HEK293T (cell line): ENCODE results near the gene PEX3.

Experiments
- ARNT ChIP-seq: fragments of 450-650 bp; IDR thresholded peaks from 2 replicates; pipeline ENCODE4 v1.6.1; 2017; ENCODE audit warnings: mild to moderate bottlenecking
- BHLHE40 ChIP-seq: fragments of 450-650 bp; IDR thresholded peaks from 2 replicates; pipeline ENCODE4 v1.6.1; 2016; ENCODE audit warnings: mild to moderate bottlenecking, moderate library complexity, borderline replicate concordance
- CTBP1 ChIP-seq: fragments of 450-650 bp; IDR thresholded peaks from 2 replicates; pipeline ENCODE4 v1.6.1; 2016; ENCODE audit warnings: borderline replicate concordance
- ELF4 ChIP-seq: fragments of 450-650 bp; IDR thresholded peaks from 2 replicates; pipeline ENCODE4 v1.6.1; 2017; ENCODE audit warnings: antibody characterized with exemption
- FOXA1 ChIP-seq: fragments of 450-650 bp; IDR thresholded peaks from 2 replicates; pipeline ENCODE4 v1.6.1; 2016; ENCODE audit warnings: mild to moderate bottlenecking
- FOXK2 ChIP-seq: fragments of 450-650 bp; IDR thresholded peaks from 2 replicates; pipeline ENCODE4 v1.6.1; 2016; ENCODE audit warnings: mild to moderate bottlenecking
- FOXM1 ChIP-seq: fragments of 450-650 bp; IDR thresholded peaks from 2 replicates; pipeline ENCODE4 v1.6.1; 2017; ENCODE audit warnings: mild to moderate bottlenecking, borderline replicate concordance
- HDGF ChIP-seq: fragments of 450-650 bp; IDR thresholded peaks from 2 replicates; pipeline ENCODE4 v1.6.1; 2017; ENCODE audit warnings: antibody characterized with exemption, borderline replicate concordance
- L3MBTL2 ChIP-seq: fragments of 450-650 bp; conservative IDR thresholded peaks from 2 replicates; pipeline ENCODE4 v1.6.1; 2016; ENCODE audit warnings: mild to moderate bottlenecking
- LEF1 ChIP-seq: fragments of 450-650 bp; IDR thresholded peaks from 2 replicates; pipeline ENCODE4 v1.6.1; 2017; ENCODE audit warnings: mild to moderate bottlenecking, borderline replicate concordance
- SP1 ChIP-seq: fragments of 450-650 bp; IDR thresholded peaks from 2 replicates; pipeline ENCODE4 v1.6.1; 2017
- SUZ12 ChIP-seq: fragments of 450-650 bp; IDR thresholded peaks from 2 replicates; pipeline ENCODE4 v1.6.1; 2016; ENCODE audit warnings: mild to moderate bottlenecking

- TF ChIP-seq ARNT (no peak), LEF1 (no peak), BHLHE40 (no peak), SUZ12 (no peak), L3MBTL2 (no peak), SP1 (no peak), ELF4 (no peak), FOXM1 (no peak), HDGF (no peak), CTBP1 (no peak), FOXA1 (no peak), FOXK2 (no peak)
Measured at GRCh38 chr6:143490244-143490643, 39.6 kb downstream of the PEX3 start.
